IMR-90 (cell line): ENCODE data around the gene FOXP1. TPM values are rescaled to one million over a fixed set of nuclear protein-coding genes. Genes with fewer than 3 reads are reported as not detected.

Source experiments
- ATAC-seq: fragments of 200-7000 bp; cut with Tn5 transposase; 2 replicates; pipeline ENCODE4 v1.9.1; 2020; ENCODE audit warnings: low read depth, mild to moderate bottlenecking, moderate library complexity
- BruUV-seq: library from RNA; stranded (reverse); fragments of 400-500 nt; replicated peaks from 2 replicates; lab custom pipeline; 2021; lab: Mats Ljungman, UMichigan
- CTCF ChIA-PET: fragments of 300-600 bp; formaldehyde crosslinking; extraction: SDS; loops from one replicate; lab custom pipeline; 2021; ENCODE audit warnings: antibody characterized with exemption; lab: Yijun Ruan, JAX
- POLR2A ChIA-PET: fragments of 300-600 bp; sonication (Branson Sonifier 250); formaldehyde crosslinking; loops from one replicate; lab custom pipeline; 2022; ENCODE audit warnings: antibody characterized with exemption; ENCODE audit not compliant: unreplicated experiment; lab: Charles Lee
- DNase-seq: peaks from one replicate; pipeline ENCODE4 v3.0.0; 2013
- H2AFZ ChIP-seq: replicated peaks from 2 replicates; pipeline ENCODE3; 2013; ENCODE audit warnings: low read length, mild to moderate bottlenecking; ENCODE audit not compliant: poor library complexity
- H2AK5ac ChIP-seq: 2 replicates; pipeline ENCODE4 v1.6.1; 2013; ENCODE audit warnings: low read depth, low read length, inconsistent platforms
- H2AK9ac ChIP-seq: replicated peaks from 2 replicates; pipeline ENCODE3; 2013; ENCODE audit warnings: mild to moderate bottlenecking, low read depth, low read length, moderate library complexity; ENCODE audit not compliant: poor library complexity
- H2BK120ac ChIP-seq: 2 replicates; pipeline ENCODE4 v1.6.1; 2013; ENCODE audit warnings: low read depth, low read length, inconsistent platforms
- H2BK15ac ChIP-seq: 3 replicates; pipeline ENCODE4 v1.6.1; 2013; ENCODE audit warnings: low read depth, low read length, inconsistent platforms
- H2BK20ac ChIP-seq: 2 replicates; pipeline ENCODE4 v1.6.1; 2013; ENCODE audit warnings: low read depth, mild to moderate bottlenecking, inconsistent platforms, low read length, moderate library complexity
- H2BK5ac ChIP-seq: 2 replicates; pipeline ENCODE4 v1.6.1; 2013; ENCODE audit warnings: mild to moderate bottlenecking, low read depth, low read length, inconsistent platforms; ENCODE audit not compliant: poor library complexity, severe bottlenecking
- H3K14ac ChIP-seq: replicated peaks from 2 replicates; pipeline ENCODE4 v1.6.1; 2013; ENCODE audit warnings: low read depth, low read length, inconsistent platforms
- H3K18ac ChIP-seq: 2 replicates; pipeline ENCODE4 v1.6.1; 2013; ENCODE audit warnings: low read depth, low read length, control low read depth
- H3K23ac ChIP-seq: 2 replicates; pipeline ENCODE4 v1.6.1; 2013; ENCODE audit warnings: low read depth, low read length, inconsistent platforms
- H3K27ac ChIP-seq: 2 replicates; pipeline ENCODE4 v1.5.1; 2013; ENCODE audit warnings: mild to moderate bottlenecking, control low read depth, low read length; ENCODE audit not compliant: insufficient read depth
- H3K27me3 ChIP-seq: 2 replicates; pipeline ENCODE4 v1.6.1; 2013; ENCODE audit warnings: low read length; ENCODE audit not compliant: control insufficient read depth, insufficient read depth
- H3K36me3 ChIP-seq: 2 replicates; pipeline ENCODE4 v1.6.1; 2013; ENCODE audit warnings: low read length, mixed read lengths; ENCODE audit not compliant: control insufficient read depth, insufficient read depth
- H3K4ac ChIP-seq: 2 replicates; pipeline ENCODE4 v1.6.1; 2013; ENCODE audit warnings: low read depth, low read length, inconsistent platforms
- H3K4me1 ChIP-seq: 2 replicates; pipeline ENCODE4 v1.6.1; 2013; ENCODE audit warnings: low read length, mixed read lengths; ENCODE audit not compliant: control insufficient read depth, insufficient read depth
- H3K4me2 ChIP-seq: 2 replicates; pipeline ENCODE4 v1.6.1; 2013; ENCODE audit warnings: low read depth, mild to moderate bottlenecking, control low read depth, low read length, moderate library complexity
- H3K4me3 ChIP-seq: 2 replicates; pipeline ENCODE4 v1.5.1; 2013; ENCODE audit warnings: low read depth, mild to moderate bottlenecking, control low read depth, low read length, moderate library complexity; ENCODE audit not compliant: insufficient read depth
- H3K56ac ChIP-seq: 2 replicates; pipeline ENCODE4 v1.6.1; 2013; ENCODE audit warnings: low read length, inconsistent platforms; ENCODE audit not compliant: insufficient read depth; ENCODE audit errors: extremely low read depth
- H3K79me1 ChIP-seq, 2 experiments: 2 replicates each; pipeline ENCODE4 v1.6.1; 2013; ENCODE audit warnings: low read length in 2 of 2, inconsistent platforms in 1 of 2, low read depth in 1 of 2
- H3K9ac ChIP-seq: 2 replicates; pipeline ENCODE4 v1.6.1; 2013; ENCODE audit warnings: low read depth, low read length, control low read depth
- H3K9me1 ChIP-seq: 2 replicates; pipeline ENCODE4 v1.6.1; 2013; ENCODE audit warnings: low read length, inconsistent platforms; ENCODE audit not compliant: insufficient read depth
- H3K9me3 ChIP-seq: 2 replicates; pipeline ENCODE4 v1.6.1; 2013; ENCODE audit warnings: low read length; ENCODE audit not compliant: control insufficient read depth, insufficient read depth
- H4K20me1 ChIP-seq: 2 replicates; pipeline ENCODE4 v1.6.1; 2013; ENCODE audit warnings: low read length, inconsistent platforms; ENCODE audit not compliant: insufficient read depth
- H4K5ac ChIP-seq: 2 replicates; pipeline ENCODE4 v1.6.1; 2013; ENCODE audit warnings: mild to moderate bottlenecking, low read depth, low read length, control low read depth
- H4K8ac ChIP-seq, 2 experiments: 2 replicates each; pipeline ENCODE4 v1.6.1; 2013; ENCODE audit warnings: low read depth in 2 of 2, low read length in 2 of 2, control low read depth in 1 of 2, inconsistent platforms in 1 of 2
- H4K91ac ChIP-seq: 2 replicates; pipeline ENCODE4 v1.6.1; 2013; ENCODE audit warnings: low read depth, low read length, inconsistent platforms; ENCODE audit not compliant: insufficient read depth
- BHLHE40 ChIP-seq: fragments of 150-350 bp; IDR thresholded peaks from 2 replicates; pipeline ENCODE4 v1.6.1; 2016; ENCODE audit warnings: mild to moderate bottlenecking, low read depth, low read length
- CEBPB ChIP-seq: IDR thresholded peaks from 2 replicates; pipeline ENCODE4 v1.6.1; 2012; ENCODE audit warnings: low read depth, low read length, improper control_type of control experiment
- CHD1 ChIP-seq: IDR thresholded peaks from 2 replicates; pipeline ENCODE4 v1.6.1; 2012; ENCODE audit warnings: low read depth, low read length, improper control_type of control experiment
- FOS ChIP-seq: fragments of 150-350 bp; IDR thresholded peaks from 2 replicates; pipeline ENCODE4 v1.6.1; 2016; ENCODE audit warnings: low read depth, low read length
- MAFK ChIP-seq: IDR thresholded peaks from 2 replicates; pipeline ENCODE4 v1.6.1; 2012; ENCODE audit warnings: low read depth, low read length, improper control_type of control experiment
- MAZ ChIP-seq: IDR thresholded peaks from 2 replicates; pipeline ENCODE4 v1.6.1; 2012; ENCODE audit warnings: low read depth, mild to moderate bottlenecking, low read length, improper control_type of control experiment, moderate library complexity, borderline replicate concordance
- MXI1 ChIP-seq: IDR thresholded peaks from 2 replicates; pipeline ENCODE4 v1.6.1; 2012; ENCODE audit warnings: low read depth, mild to moderate bottlenecking, low read length, moderate library complexity, borderline replicate concordance
- NFE2L2 ChIP-seq: fragments of 150-350 bp; IDR thresholded peaks from 2 replicates; pipeline ENCODE4 v1.6.1; 2016; ENCODE audit warnings: low read depth, mild to moderate bottlenecking, low read length
- POLR2A ChIP-seq: IDR thresholded peaks from 2 replicates; pipeline ENCODE4 v1.6.1; 2012; ENCODE audit warnings: mild to moderate bottlenecking, low read depth, low read length
- RAD21 ChIP-seq: IDR thresholded peaks from 2 replicates; pipeline ENCODE4 v1.6.1; 2012; ENCODE audit warnings: low read length, improper control_type of control experiment
- RCOR1 ChIP-seq: IDR thresholded peaks from 2 replicates; pipeline ENCODE4 v1.6.1; 2012; ENCODE audit warnings: mild to moderate bottlenecking, low read length, improper control_type of control experiment; ENCODE audit not compliant: insufficient replicate concordance
- RFX5 ChIP-seq: IDR thresholded peaks from 2 replicates; pipeline ENCODE4 v1.8.0; 2012; ENCODE audit warnings: low read depth, mild to moderate bottlenecking, low read length, moderate library complexity
- SMC3 ChIP-seq: fragments of 150-350 bp; IDR thresholded peaks from 2 replicates; pipeline ENCODE4 v1.6.1; 2016; ENCODE audit warnings: low read depth, mild to moderate bottlenecking, antibody characterized with exemption, low read length, moderate library complexity
- USF2 ChIP-seq: fragments of 150-350 bp; IDR thresholded peaks from 2 replicates; pipeline ENCODE4 v1.6.1; 2017; ENCODE audit warnings: mild to moderate bottlenecking, antibody characterized with exemption, low read length, low read depth
- WGBS, 2 experiments: methylation state at CpG; one replicate each; pipeline versions ENCODE4 v1.1.5 to v1.1.7; 2013; ENCODE audit warnings: missing lambda C conversion rate in 2 of 2; ENCODE audit not compliant: insufficient read length in 1 of 2; ENCODE audit errors: extremely low coverage in 2 of 2; 5-methylcytosine and 5-hydroxymethylcytosine counted together
- dilution Hi-C: fragments of 300-500 bp; cut with HindIII; formaldehyde crosslinking; loops from one replicate; pipeline ENCODE4 v1.14.3; 2018; ENCODE audit warnings: low sequenced_read_pairs; ENCODE audit not compliant: unreplicated experiment
- in situ Hi-C: fragments of 300-500 bp; cut with MboI; formaldehyde crosslinking; loops from 3 replicates; pipeline ENCODE4 v1.14.3; 2019; ENCODE audit warnings: low sequenced_read_pairs, inconsistent platforms, mixed read lengths
- intact Hi-C: fragments of 100-400 bp; cut with micrococcal nuclease; formaldehyde crosslinking; loops from 2 replicates; pipeline ENCODE4 v1.10.0; 2022
- polyA plus RNA-seq, 3 experiments: library from polyadenylated mRNA; depleted of rRNA; stranded (reverse); fragments of >200 nt; gene quantifications; 2 replicates each; pipeline ENCODE4 v1.2.3, GENCODE V29; 2012; ENCODE audit warnings: low replicate concordance in 1 of 3
- total RNA-seq: library from RNA; depleted of rRNA; stranded (reverse); fragments of >200 nt; gene quantifications from 2 replicates; pipeline ENCODE4 v1.2.3, GENCODE V29; 2012
- TF ChIP-seq, protein P1 (sequence below): fragments of 150-350 bp; IDR thresholded peaks from 2 replicates; pipeline ENCODE4 v1.6.1; 2016; ENCODE audit warnings: low read depth, mild to moderate bottlenecking, low read length, moderate library complexity, borderline replicate concordance
- TF ChIP-seq, protein P2 (sequence below): conservative IDR thresholded peaks from 2 replicates; pipeline ENCODE4 v1.5.1; 2012; ENCODE audit warnings: mild to moderate bottlenecking, low read depth, low read length, improper control_type of control experiment

The FOXP1 gene
- total and polyA plus RNA-seq, 2 of the 4 experiments (the other 2 are of a cell fraction) = 37.0 to 132 TPM

GRCh38 chr3:71614869-71615268 is 31.3 kb upstream of the FOXP1 start:
- ChIA-PET CTCF (no interaction called here), POLR2A (no interaction called here)
- DNase-seq (no peak), ATAC-seq (no peak)
- Histone ChIP-seq H3K14ac (no peak overlapping the region), H2AK5ac (no peak overlapping the region), H2BK5ac (no peak overlapping the region), H4K8ac (no peak overlapping the region), H3K4me1 (no peaks in the 10 kb centered on the region), H3K9me1 (no peaks in the 10 kb centered on the region), H2BK20ac (no peak overlapping the region), H3K36me3 (no peaks in the 10 kb centered on the region), H2BK120ac (no peak overlapping the region), H3K4ac (no peak overlapping the region), H2AFZ (no peak overlapping the region), H3K27me3 (peaks cover 17% of the 10 kb centered on the region), H3K9me3 (no peaks in the 10 kb centered on the region), H3K23ac (no peak overlapping the region), H3K79me1 (no peaks in the 10 kb centered on the region), H3K27ac (no peak overlapping the region), H4K20me1 (no peaks in the 10 kb centered on the region), H4K91ac (no peak overlapping the region), H2AK9ac (no peak overlapping the region), H3K4me3 (no peak overlapping the region), H3K18ac (no peak overlapping the region), H4K5ac (no peak overlapping the region), H3K9ac (no peak overlapping the region), H3K56ac (no peak overlapping the region), H3K4me2 (no peak overlapping the region), H2BK15ac (no peak overlapping the region)
- 80% methylated on average over 1 of the region's 3 CpGs; no CpG with 5 or more reads in 1 of the 2 experiments for whole genome bisulfite sequencing, 2 experiments
- in situ Hi-C loops (loop anchor here (25.0 kb wide), 1 partner anchor 903 kb away; no protein-coding TSS in a partner anchor), dilution Hi-C loops (no loop called here), intact Hi-C loops (no loop called here)
- no TSS peak for BruUV-seq
- TF ChIP-seq FOS (no peak), NFE2L2 (no peak), RCOR1 (no peak), CHD1 (no peak), MAFK (no peak), MXI1 (no peak), MAZ (no peak), CEBPB (no peak), BHLHE40 (no peak), RFX5 (no peak), USF2 (no peak), RAD21 (no peak), POLR2A (no peak), SMC3 (no peak)
- TF ChIP-seq, protein P1, sequence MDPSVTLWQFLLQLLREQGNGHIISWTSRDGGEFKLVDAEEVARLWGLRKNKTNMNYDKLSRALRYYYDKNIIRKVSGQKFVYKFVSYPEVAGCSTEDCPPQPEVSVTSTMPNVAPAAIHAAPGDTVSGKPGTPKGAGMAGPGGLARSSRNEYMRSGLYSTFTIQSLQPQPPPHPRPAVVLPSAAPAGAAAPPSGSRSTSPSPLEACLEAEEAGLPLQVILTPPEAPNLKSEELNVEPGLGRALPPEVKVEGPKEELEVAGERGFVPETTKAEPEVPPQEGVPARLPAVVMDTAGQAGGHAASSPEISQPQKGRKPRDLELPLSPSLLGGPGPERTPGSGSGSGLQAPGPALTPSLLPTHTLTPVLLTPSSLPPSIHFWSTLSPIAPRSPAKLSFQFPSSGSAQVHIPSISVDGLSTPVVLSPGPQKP = no peak
- TF ChIP-seq, protein P2, sequence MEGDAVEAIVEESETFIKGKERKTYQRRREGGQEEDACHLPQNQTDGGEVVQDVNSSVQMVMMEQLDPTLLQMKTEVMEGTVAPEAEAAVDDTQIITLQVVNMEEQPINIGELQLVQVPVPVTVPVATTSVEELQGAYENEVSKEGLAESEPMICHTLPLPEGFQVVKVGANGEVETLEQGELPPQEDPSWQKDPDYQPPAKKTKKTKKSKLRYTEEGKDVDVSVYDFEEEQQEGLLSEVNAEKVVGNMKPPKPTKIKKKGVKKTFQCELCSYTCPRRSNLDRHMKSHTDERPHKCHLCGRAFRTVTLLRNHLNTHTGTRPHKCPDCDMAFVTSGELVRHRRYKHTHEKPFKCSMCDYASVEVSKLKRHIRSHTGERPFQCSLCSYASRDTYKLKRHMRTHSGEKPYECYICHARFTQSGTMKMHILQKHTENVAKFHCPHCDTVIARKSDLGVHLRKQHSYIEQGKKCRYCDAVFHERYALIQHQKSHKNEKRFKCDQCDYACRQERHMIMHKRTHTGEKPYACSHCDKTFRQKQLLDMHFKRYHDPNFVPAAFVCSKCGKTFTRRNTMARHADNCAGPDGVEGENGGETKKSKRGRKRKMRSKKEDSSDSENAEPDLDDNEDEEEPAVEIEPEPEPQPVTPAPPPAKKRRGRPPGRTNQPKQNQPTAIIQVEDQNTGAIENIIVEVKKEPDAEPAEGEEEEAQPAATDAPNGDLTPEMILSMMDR = no peak
